ENCODE results near the gene MEIS3.

The MEIS3 gene

DNA sequence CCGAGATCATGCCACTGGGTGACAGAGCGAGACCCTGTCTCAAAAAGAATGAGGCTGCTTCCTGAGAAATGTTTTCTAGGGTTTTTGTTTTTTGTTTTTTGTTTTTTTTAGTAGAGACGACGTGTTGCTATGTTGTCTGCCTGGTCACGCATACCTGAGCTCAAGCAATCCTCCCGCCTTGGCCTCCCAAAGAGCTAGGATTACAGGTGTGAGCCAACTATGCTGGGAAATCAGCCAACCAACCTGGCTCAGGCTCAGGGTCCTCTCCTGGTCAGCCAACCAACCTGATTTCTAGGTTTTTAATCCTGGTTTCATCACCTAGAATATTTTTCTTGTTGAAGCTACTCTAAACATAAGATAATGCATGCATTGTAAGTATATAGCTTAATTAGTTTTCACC is 62.4 kb downstream of the MEIS3 start:
- no peak for DNase-seq

GRCh38 chr19:47353307-47353712 is 66.0 kb downstream of the MEIS3 start:
- no peak for DNase-seq
